Lower leg skin (tissue), 3 donors: ENCODE data around the gene UBE2G1.

Experiments
- CTCF ChIP-seq, 3 donors: fragments of 450-650 bp; IDR thresholded peaks; one replicate each; pipeline ENCODE4 v1.5.1; 2016; ENCODE audit warnings: antibody characterized with exemption in 3 of 3, mild to moderate bottlenecking in 3 of 3, moderate library complexity in 2 of 3
- POLR2A ChIP-seq, 2 donors: fragments of 450-650 bp; IDR thresholded peaks; one replicate each; pipeline ENCODE4 v1.6.1; 2016 to 2017; ENCODE audit warnings: antibody characterized with exemption in 2 of 2, mild to moderate bottlenecking in 1 of 2, moderate library complexity in 1 of 2

GRCh38 chr17:4326608-4327007, 39.9 kb downstream of the UBE2G1 start:
- TF ChIP-seq CTCF (IDR thresholded peaks at IDR 0.05) (no peak), POLR2A (IDR thresholded peaks at IDR 0.05) (no peak)
